ENCODE data around the gene SIN3A.

GRCh38 chr15:75364881-75365280 is 86.6 kb downstream of the SIN3A start:
- TF ChIP-seq EZH2 (IDR thresholded peaks at IDR 0.05) (no peak), CTCF (IDR thresholded peaks at IDR 0.05) (no peak)
